GM12891 (cell line): Measurements from ENCODE around the gene GIPC1.

Experiments used
- POLR2A ChIP-seq: IDR thresholded peaks from 2 replicates; pipeline ENCODE4 v1.6.1; 2011; ENCODE audit warnings: low read depth, low read length, control low read depth
- POLR2AphosphoS5 ChIP-seq: IDR thresholded peaks from 2 replicates; pipeline ENCODE4 v1.6.1; 2011; ENCODE audit warnings: low read depth, low read length, control low read depth
- POU2F2 ChIP-seq: IDR thresholded peaks from 2 replicates; pipeline ENCODE4 v1.6.1; 2011; ENCODE audit warnings: low read depth, mild to moderate bottlenecking, control low read depth, low read length, moderate library complexity
- SPI1 ChIP-seq: IDR thresholded peaks from 2 replicates; pipeline ENCODE4 v1.6.1; 2011; ENCODE audit warnings: low read depth, low read length, control low read depth
- TAF1 ChIP-seq: IDR thresholded peaks from 2 replicates; pipeline ENCODE4 v1.6.1; 2011; ENCODE audit warnings: low read depth, low read length, control low read depth

DNA sequence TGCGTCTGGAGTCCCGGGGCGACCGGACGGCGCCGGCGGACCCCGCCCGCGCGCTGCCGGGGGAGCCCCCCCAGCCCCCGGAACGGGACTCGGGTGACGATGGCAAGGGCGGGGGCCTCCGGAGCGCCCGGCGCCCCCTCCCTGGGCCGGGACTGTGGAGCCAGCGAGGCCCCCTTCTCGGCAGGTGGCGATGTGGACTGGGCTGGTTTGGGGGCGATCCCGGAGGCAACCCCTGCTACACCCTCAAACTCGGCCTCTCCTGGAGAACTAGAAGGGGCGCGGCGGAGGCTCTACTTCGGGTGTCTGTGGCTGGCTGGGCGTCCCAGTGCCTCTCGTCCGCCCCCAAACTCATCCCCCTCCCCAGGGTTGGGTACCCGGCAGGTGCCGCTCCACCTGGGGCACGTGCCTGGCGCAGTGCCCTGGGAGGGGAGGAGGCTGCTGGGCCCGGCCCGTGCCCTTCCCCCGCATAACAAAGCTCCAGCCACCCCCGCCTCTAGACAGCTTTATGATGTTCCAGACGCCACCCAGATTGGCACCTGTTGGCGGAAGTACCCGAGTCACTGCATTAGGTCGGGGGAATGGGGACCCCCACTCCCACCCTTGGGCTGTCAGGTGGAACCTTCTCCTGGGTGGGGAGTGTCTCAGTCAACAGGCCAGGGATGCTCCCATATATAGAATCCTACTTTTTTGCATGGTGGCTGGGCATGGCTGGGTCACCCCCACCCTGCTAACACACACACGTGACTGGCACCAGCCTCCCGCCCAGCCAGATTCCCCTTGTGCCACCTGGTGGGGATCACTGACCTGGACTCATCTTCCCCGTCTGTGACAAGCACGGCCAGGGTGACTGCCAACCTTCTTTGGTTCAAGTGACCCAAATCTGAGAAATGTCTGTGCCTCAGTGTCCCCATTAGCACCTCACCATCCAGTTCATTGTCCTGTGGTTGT, 62.1 kb downstream of the GIPC1 start:
- TF ChIP-seq POU2F2 (no peak), POLR2A (no peak), POLR2AphosphoS5 (no peak), TAF1 (no peak), SPI1 (no peak)
